Thyroid gland (tissue), 4 donors: ENCODE data around the gene CXCL6. TPM values are rescaled to one million over a fixed set of nuclear protein-coding genes. Genes with fewer than 3 reads are reported as not detected.

Source experiments
- DNase-seq, 2 donors: peaks; one replicate each; pipeline ENCODE4 v3.0.0-alpha.2; 2019
- H3K27ac ChIP-seq, 3 donors: fragments of 200-600 bp; sonication (generic); 1 replicate in 2 of 3; 2 replicates in 1 of 3; pipeline ENCODE4 v1.5.1; 2016 to 2019; ENCODE audit warnings: mild to moderate bottlenecking in 1 of 3, moderate library complexity in 1 of 3
- H3K27me3 ChIP-seq: fragments of 200-600 bp; sonication (generic); one replicate; pipeline ENCODE4 v1.5.1; 2019
- H3K36me3 ChIP-seq, 2 donors: fragments of 200-600 bp; sonication (generic); one replicate each; pipeline ENCODE4 v1.5.1; 2016 to 2019
- H3K4me1 ChIP-seq, 2 donors: fragments of 200-600 bp; sonication (generic); one replicate each; pipeline ENCODE4 v1.5.1; 2017 to 2019
- H3K4me3 ChIP-seq, 3 donors: fragments of 200-600 bp; sonication (generic); replicated peaks in 1 of 3; 1 replicate in 2 of 3; 2 replicates in 1 of 3; pipeline ENCODE4 v1.5.1; 2016; ENCODE audit warnings: mild to moderate bottlenecking in 1 of 3
- H3K9me3 ChIP-seq: fragments of 200-600 bp; sonication (generic); one replicate; pipeline ENCODE4 v1.5.1; 2017
- POLR2A ChIP-seq, 2 donors: fragments of 450-650 bp; IDR thresholded peaks; one replicate each; pipeline ENCODE4 v1.6.1; 2017; ENCODE audit warnings: antibody characterized with exemption in 2 of 2, mild to moderate bottlenecking in 2 of 2, moderate library complexity in 1 of 2
- WGBS, 2 donors: methylation state at CpG; one replicate each; pipeline ENCODE4 v1.1.5; 2017; 5-methylcytosine and 5-hydroxymethylcytosine counted together
- intact Hi-C: fragments of 100-400 bp; cut with DNase I; formaldehyde crosslinking; loops from one replicate; pipeline ENCODE4 v1.15.1; 2023
- total RNA-seq, 4 donors: library from RNA; depleted of rRNA; stranded (reverse); fragments of >200 nt; gene quantifications; one replicate each; pipeline ENCODE4 v1.2.3, GENCODE V29; 2016
- TF ChIP-seq, protein P1 (sequence below), 6 experiments: fragments of 200-600 bp in 3 of 6; fragments of 450-650 bp in 3 of 6; sonication (generic) in 3 of 6; IDR thresholded peaks; one replicate each; pipeline ENCODE4 v1.5.1; 2016 to 2019; ENCODE audit warnings: antibody characterized with exemption in 6 of 6, mild to moderate bottlenecking in 2 of 6, inconsistent platforms in 1 of 6, moderate library complexity in 1 of 6

CXCL6 gene
- total RNA-seq, 4 donors from 2014 or later: not detected

DNA sequence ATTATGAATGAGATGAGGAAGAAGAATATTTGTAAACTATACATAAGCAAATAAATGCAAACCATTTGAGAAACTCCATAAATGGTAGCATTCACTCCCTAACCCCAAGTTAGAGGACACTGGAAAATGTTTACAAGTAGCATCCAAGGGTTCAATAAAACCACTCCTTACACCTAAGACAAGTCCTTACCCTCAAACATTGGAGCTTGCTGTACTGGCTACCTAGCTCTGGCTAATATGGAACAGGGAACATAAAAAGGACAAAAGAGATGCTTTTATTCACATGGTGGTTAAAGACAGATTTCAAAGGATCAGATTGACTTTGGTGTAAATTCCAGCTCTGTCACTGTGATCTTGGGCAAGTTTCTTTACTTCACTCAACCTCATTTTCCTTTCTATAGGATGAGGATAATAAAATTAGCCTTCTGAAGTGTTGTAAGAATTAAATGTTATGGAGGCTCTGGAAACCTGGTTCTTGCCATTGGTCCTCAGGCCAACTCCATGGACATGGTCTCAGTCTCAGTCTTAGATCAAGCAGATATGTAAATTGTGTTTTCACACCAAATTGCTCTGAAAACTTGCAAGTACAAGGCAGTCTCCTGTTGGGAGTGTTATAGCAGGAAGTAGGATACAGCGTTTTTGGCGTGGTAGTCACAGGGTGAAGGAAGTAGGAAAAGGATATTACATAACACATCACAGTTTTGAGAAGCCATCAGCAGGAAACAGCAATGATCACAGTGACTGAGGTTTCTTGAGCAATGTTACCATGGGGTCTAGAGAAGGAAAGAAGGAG lies 36.0 kb downstream of the CXCL6 start:
- H3K4me1 ChIP-seq: peaks cover 0 to 4% of the 10 kb centered on the region in 2 donors
- TF ChIP-seq, protein P1, sequence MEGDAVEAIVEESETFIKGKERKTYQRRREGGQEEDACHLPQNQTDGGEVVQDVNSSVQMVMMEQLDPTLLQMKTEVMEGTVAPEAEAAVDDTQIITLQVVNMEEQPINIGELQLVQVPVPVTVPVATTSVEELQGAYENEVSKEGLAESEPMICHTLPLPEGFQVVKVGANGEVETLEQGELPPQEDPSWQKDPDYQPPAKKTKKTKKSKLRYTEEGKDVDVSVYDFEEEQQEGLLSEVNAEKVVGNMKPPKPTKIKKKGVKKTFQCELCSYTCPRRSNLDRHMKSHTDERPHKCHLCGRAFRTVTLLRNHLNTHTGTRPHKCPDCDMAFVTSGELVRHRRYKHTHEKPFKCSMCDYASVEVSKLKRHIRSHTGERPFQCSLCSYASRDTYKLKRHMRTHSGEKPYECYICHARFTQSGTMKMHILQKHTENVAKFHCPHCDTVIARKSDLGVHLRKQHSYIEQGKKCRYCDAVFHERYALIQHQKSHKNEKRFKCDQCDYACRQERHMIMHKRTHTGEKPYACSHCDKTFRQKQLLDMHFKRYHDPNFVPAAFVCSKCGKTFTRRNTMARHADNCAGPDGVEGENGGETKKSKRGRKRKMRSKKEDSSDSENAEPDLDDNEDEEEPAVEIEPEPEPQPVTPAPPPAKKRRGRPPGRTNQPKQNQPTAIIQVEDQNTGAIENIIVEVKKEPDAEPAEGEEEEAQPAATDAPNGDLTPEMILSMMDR (IDR thresholded peaks at IDR 0.05): no peak
- no peak for TF ChIP-seq POLR2A (IDR thresholded peaks at IDR 0.05)
- WGBS, 2 donors: 63 to 82% methylated on average over 2 of the region's 2 CpGs
- H3K9me3 ChIP-seq: no peaks in the 10 kb centered on the region
- no peaks in the 10 kb centered on the region for H3K36me3 ChIP-seq
- no peak for DNase-seq
- H3K27ac ChIP-seq: no peak overlapping the region
- intact Hi-C loops: no loop called here
- H3K4me3 ChIP-seq: no peak overlapping the region
- no peaks in the 10 kb centered on the region for H3K27me3 ChIP-seq

DNA sequence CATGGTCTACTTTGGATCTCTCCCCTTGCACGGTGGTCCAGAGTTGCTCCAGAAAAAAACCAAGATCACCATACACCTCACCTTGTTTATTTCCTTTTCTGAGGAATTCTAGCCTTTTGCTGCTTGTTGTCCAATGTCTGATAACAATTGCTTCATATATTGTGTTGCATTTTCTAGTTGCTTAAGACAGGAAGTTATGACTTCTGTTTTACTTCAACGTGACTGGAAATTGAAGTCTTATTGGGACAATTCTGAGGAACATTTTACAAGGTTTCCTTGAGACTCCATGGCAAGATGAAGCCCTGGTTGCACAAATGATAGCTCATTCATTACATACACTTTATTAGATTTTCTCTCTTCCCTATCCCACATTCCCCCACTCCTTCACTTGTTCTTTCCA lies 37.9 kb downstream of the CXCL6 start:
- no peak overlapping the region for H3K27ac ChIP-seq
- no peaks in the 10 kb centered on the region for H3K9me3 ChIP-seq
- peaks cover 0 to 4% of the 10 kb centered on the region in 2 donors for H3K4me1 ChIP-seq
- no peaks in the 10 kb centered on the region for H3K27me3 ChIP-seq
- intact Hi-C loops: no loop called here
- H3K36me3 ChIP-seq: no peaks in the 10 kb centered on the region
- no peak overlapping the region for H3K4me3 ChIP-seq
- 76 to 91% methylated on average over 2 of the region's 2 CpGs for WGBS, 2 donors
- no peak for TF ChIP-seq POLR2A (IDR thresholded peaks at IDR 0.05)
- TF ChIP-seq, protein P1 (IDR thresholded peaks at IDR 0.05): no peak
- no peak for DNase-seq

DNA sequence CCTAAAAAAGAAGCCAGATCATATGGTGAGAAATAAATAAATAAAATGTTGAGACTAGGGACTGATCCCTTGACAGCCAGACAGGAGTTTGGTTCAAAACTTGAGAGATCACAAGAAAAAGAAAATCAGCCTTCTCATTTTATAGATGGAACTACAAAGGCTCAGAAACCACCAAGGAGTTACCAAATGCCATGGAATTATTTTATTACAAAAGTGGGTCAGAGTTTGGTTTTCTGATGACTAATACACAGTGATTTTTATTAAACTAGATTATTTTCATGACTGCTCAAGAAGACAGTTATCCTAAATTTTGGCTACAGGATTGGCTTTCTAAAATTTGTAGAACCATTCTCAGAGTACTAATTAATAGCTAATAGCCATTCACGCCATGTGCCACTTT lies 38.9 kb downstream of the CXCL6 start:
- Histone ChIP-seq H3K4me1 (no peaks in the 10 kb centered on the region), H3K27ac (no peak overlapping the region), H3K9me3 (no peaks in the 10 kb centered on the region), H3K4me3 (no peak overlapping the region), H3K36me3 (no peaks in the 10 kb centered on the region), H3K27me3 (no peaks in the 10 kb centered on the region)
- WGBS, 2 donors: 91 to 93% methylated on average over 1 of the region's 1 CpG
- intact Hi-C loops: no loop called here
- TF ChIP-seq, protein P1 (IDR thresholded peaks at IDR 0.05): no peak
- no peak for TF ChIP-seq POLR2A (IDR thresholded peaks at IDR 0.05)
- DNase-seq: no peak

DNA sequence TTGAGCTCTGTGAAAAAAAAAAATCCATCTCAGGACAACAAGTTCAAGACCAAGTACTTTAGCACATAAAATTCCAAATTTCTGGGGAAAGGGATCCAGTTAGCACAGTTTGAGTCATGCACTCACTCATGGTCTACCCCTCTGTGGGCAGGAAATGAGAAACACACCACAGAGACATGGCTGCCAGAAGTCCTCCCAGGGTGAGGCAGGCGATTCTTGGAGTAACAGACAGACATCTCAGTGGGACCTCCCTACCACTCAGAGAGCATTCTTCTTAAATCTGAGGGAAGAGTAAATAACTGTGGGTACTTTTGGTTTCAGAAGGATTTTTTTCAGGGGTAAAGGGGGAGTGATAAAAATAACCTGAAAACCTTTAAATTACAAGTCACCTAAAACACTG lies 46.8 kb downstream of the CXCL6 start:
- Histone ChIP-seq H3K27ac (no peak overlapping the region), H3K4me3 (no peak overlapping the region), H3K9me3 (no peaks in the 10 kb centered on the region), H3K4me1 (no peaks in the 10 kb centered on the region), H3K27me3 (peaks cover 5% of the 10 kb centered on the region), H3K36me3 (no peaks in the 10 kb centered on the region)
- intact Hi-C loops: no loop called here
- no peak for DNase-seq
- whole genome bisulfite sequencing, 2 donors: 67 to 78% methylated on average over 1 of the region's 1 CpG
- no peak for TF ChIP-seq POLR2A (IDR thresholded peaks at IDR 0.05)
- TF ChIP-seq, protein P1 (IDR thresholded peaks at IDR 0.05): no peak

DNA sequence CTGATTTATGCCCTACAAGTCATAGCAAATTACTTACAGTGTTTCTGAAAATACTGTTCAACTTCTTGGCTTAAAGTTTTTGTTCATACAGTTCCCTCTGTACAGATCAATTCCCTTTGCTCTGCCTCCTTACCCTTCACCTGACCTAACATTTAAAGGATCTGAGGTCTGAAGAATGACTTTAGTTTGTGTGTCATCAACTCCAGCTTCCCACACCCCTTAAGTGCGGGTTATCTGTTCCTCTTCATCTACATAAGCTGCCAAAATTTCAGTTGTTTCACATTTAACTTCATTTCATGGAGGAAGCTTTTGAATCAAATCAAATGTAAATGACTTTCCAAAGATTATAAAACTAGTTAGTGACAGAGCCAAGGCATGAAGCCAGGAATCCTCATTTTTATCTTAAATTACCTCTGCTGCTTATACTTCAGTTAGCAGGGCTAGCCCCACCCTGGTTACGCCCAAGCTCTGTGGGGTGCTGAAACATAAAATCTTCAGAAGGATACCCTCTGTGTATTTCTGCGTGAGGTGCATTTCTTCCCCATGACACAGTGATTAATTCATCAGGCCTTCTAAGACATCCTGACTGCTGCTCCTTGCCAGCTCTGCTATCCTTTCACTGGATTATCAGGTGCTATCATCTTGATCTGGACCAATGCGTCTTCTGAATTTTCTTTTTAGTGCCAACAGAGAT lies 49.2 kb downstream of the CXCL6 start:
- Histone ChIP-seq H3K4me3 (no peak overlapping the region), H3K36me3 (no peaks in the 10 kb centered on the region), H3K4me1 (no peaks in the 10 kb centered on the region), H3K9me3 (no peaks in the 10 kb centered on the region), H3K27me3 (peaks cover 7% of the 10 kb centered on the region), H3K27ac (no peak overlapping the region)
- WGBS, 2 donors: 89 to 91% methylated on average over 4 of the region's 4 CpGs
- TF ChIP-seq, protein P1 (IDR thresholded peaks at IDR 0.05): no peak
- no peak for TF ChIP-seq POLR2A (IDR thresholded peaks at IDR 0.05)
- intact Hi-C loops: no loop called here
- no peak for DNase-seq
